K562 (cell line): Measurements from ENCODE around the gene MB21D2. TPM values are rescaled to one million over a fixed set of nuclear protein-coding genes. Genes with fewer than 3 reads are reported as not detected.
A peak's percentile ranks its signal among the peaks of the same experiment; 100 is the strongest.

Source experiments
- ATAC-seq: fragments of 200-7000 bp; cut with Tn5 transposase; 3 replicates; pipeline ENCODE4 v1.9.1; 2020; ENCODE audit warnings: moderate library complexity
- BruUV-seq: library from RNA; stranded (reverse); fragments of 400-500 nt; replicated peaks from 2 replicates; lab custom pipeline; 2021; lab: Mats Ljungman, UMichigan
- CTCF ChIA-PET: fragments of 300-600 bp; formaldehyde crosslinking; extraction: SDS; loops from one replicate; lab custom pipeline; 2021; ENCODE audit warnings: low intra/inter-chr PET ratio; lab: Yijun Ruan, JAX
- POLR2A ChIA-PET: fragments of 300-600, 350-650 bp; sonication (Branson Sonifier 250); formaldehyde crosslinking; extraction: SDS; loops from one replicate; lab custom pipeline; 2021; ENCODE audit warnings: antibody characterized with exemption, inconsistent platforms; lab: Yijun Ruan, JAX
- DNase-seq, 4 experiments: peaks; one replicate each; pipeline versions ENCODE4 v3.0.0 to v3.0.0-alpha.2; 2011 to 2018; ENCODE audit warnings: low spot score in 3 of 4, mixed read lengths in 3 of 4; ENCODE audit errors: extremely low read depth in 1 of 4
- FAIRE-seq: peaks from 2 replicates; lab custom pipeline; 2011; peaks lifted over from hg19 to GRCh38; lab: Jason Lieb, UNC
- H2AFZ ChIP-seq: 2 replicates; pipeline ENCODE4 v1.6.0; 2011; ENCODE audit warnings: low read depth, low read length, control low read depth, inconsistent platforms
- H3K27ac ChIP-seq: fragments of 200-600 bp; 3 replicates; pipeline ENCODE4 v1.8.0; 2011; ENCODE audit warnings: low read depth, mild to moderate bottlenecking, control low read depth, inconsistent platforms, low read length, moderate library complexity, mixed read lengths; ENCODE audit errors: extremely low read depth
- H3K27me3 ChIP-seq, 2 experiments: fragments of 300-600 bp in 1 of 2; 2 replicates in 1 of 2; 3 replicates in 1 of 2; pipeline versions ENCODE4 v1.6.0 to v1.8.0; 2011; ENCODE audit warnings: inconsistent platforms in 2 of 2, low read length in 2 of 2, mild to moderate bottlenecking in 1 of 2, mixed read lengths in 1 of 2, moderate library complexity in 1 of 2; ENCODE audit not compliant: control insufficient read depth in 2 of 2, insufficient read depth in 2 of 2
- H3K36me3 ChIP-seq: fragments of 300-600 bp; 3 replicates; pipeline ENCODE4 v1.8.0; 2011; ENCODE audit warnings: mild to moderate bottlenecking, low read length, inconsistent platforms; ENCODE audit not compliant: control insufficient read depth, insufficient read depth
- H3K4me1 ChIP-seq, 2 experiments: fragments of 200-600 bp in 1 of 2; replicated peaks in 1 of 2; 2 replicates in 1 of 2; 3 replicates in 1 of 2; pipeline versions ENCODE4 v1.5.1 to v1.8.0; 2011; ENCODE audit warnings: inconsistent platforms in 2 of 2, low read length in 2 of 2, mild to moderate bottlenecking in 1 of 2, mixed read lengths in 1 of 2, moderate library complexity in 1 of 2; ENCODE audit not compliant: control insufficient read depth in 2 of 2, insufficient read depth in 2 of 2
- H3K4me2 ChIP-seq: 2 replicates; pipeline ENCODE4 v1.6.1; 2011; ENCODE audit warnings: low read length, control low read depth, inconsistent platforms, mixed read lengths; ENCODE audit not compliant: insufficient read depth
- H3K4me3 ChIP-seq: fragments of 200-600 bp; sonication (generic), shearing (Covaris generic); 2 replicates; pipeline ENCODE4 v1.5.1; 2016; ENCODE audit warnings: control low read depth, inconsistent platforms
- H3K79me2 ChIP-seq: fragments of 200-600 bp; 3 replicates; pipeline ENCODE4 v1.8.0; 2011; ENCODE audit warnings: low read length, inconsistent platforms; ENCODE audit not compliant: control insufficient read depth, insufficient read depth
- H3K9ac ChIP-seq, 2 experiments: 2 replicates each; pipeline versions ENCODE4 v1.6.0 to v1.6.1; 2011; ENCODE audit warnings: low read depth in 2 of 2, low read length in 2 of 2, control low read depth in 1 of 2, inconsistent platforms in 1 of 2, mild to moderate bottlenecking in 1 of 2, mixed read lengths in 1 of 2; ENCODE audit not compliant: insufficient read depth in 1 of 2
- H3K9me1 ChIP-seq: one replicate; pipeline ENCODE4 v1.6.0; 2011; ENCODE audit warnings: inconsistent platforms, mild to moderate bottlenecking, low read length, moderate library complexity; ENCODE audit not compliant: control insufficient read depth, insufficient read depth
- H3K9me3 ChIP-seq: replicated peaks from 2 replicates; pipeline ENCODE4 v1.5.1; 2011; ENCODE audit warnings: low read depth, low read length, inconsistent platforms; ENCODE audit not compliant: control insufficient read depth, insufficient read depth
- H4K20me1 ChIP-seq: replicated peaks from 2 replicates; pipeline ENCODE4 v1.6.1; 2011; ENCODE audit warnings: low read length, inconsistent platforms, mixed read lengths; ENCODE audit not compliant: control insufficient read depth, insufficient read depth
- CGGBP1 ChIP-seq: fragments of 250-450 bp; sonication (Bioruptor Pico); IDR thresholded peaks from 2 replicates; pipeline ENCODE4 v1.9.0; 2021; ENCODE audit warnings: mild to moderate bottlenecking
- CTBP1 ChIP-seq: fragments of 450-650 bp; IDR thresholded peaks from 2 replicates; pipeline ENCODE4 v1.6.1; 2016; ENCODE audit warnings: borderline replicate concordance
- FOXP1 ChIP-seq: sonication (generic); formaldehyde crosslinking; IDR thresholded peaks from 2 replicates; pipeline ENCODE4 v1.8.0; 2022; ENCODE audit warnings: mild to moderate bottlenecking, missing genetic modification reagents
- HDAC6 ChIP-seq: IDR thresholded peaks from 2 replicates; pipeline ENCODE4 v1.6.1; 2012; ENCODE audit warnings: low read depth, mild to moderate bottlenecking, control low read depth, inconsistent platforms, low read length, moderate library complexity
- KLF10 ChIP-seq: fragments of 250-450 bp; sonication (Bioruptor Pico); IDR thresholded peaks from 2 replicates; pipeline ENCODE4 v1.6.1; 2021; ENCODE audit warnings: matching md5 sums
- MTA2 ChIP-seq: fragments of 450-650 bp; IDR thresholded peaks from 2 replicates; pipeline ENCODE4 v1.6.1; 2016; ENCODE audit warnings: low read depth
- MTF1 ChIP-seq: fragments of 250-450 bp; sonication (Bioruptor Pico); IDR thresholded peaks from 2 replicates; pipeline ENCODE4 v1.9.0; 2021; ENCODE audit warnings: moderate library complexity, mild to moderate bottlenecking, inconsistent platforms, borderline replicate concordance
- NR3C1 ChIP-seq: sonication (generic); formaldehyde crosslinking; IDR thresholded peaks from 2 replicates; pipeline ENCODE4 v1.8.1; 2022; ENCODE audit warnings: missing genetic modification reagents
- POLR2AphosphoS2 ChIP-seq: IDR thresholded peaks from 2 replicates; pipeline ENCODE4 v1.6.1; 2012; ENCODE audit warnings: low read length, improper control_type of control experiment
- POLR3A ChIP-seq: IDR thresholded peaks from 2 replicates; pipeline ENCODE4 v1.6.1; 2011; ENCODE audit warnings: borderline replicate concordance, mild to moderate bottlenecking, moderate library complexity; ENCODE audit not compliant: insufficient read length, insufficient read depth; ENCODE audit errors: extremely low read depth
- PURB ChIP-seq: sonication (generic); formaldehyde crosslinking; IDR thresholded peaks from 2 replicates; pipeline ENCODE4 v1.9.0; 2021; ENCODE audit warnings: low read depth, mild to moderate bottlenecking, missing genetic modification reagents
- RB1 ChIP-seq: fragments of 450-650 bp; IDR thresholded peaks from 2 replicates; pipeline ENCODE4 v1.6.1; 2017; ENCODE audit warnings: low read depth, mild to moderate bottlenecking
- SAFB2 ChIP-seq: fragments of 200-400 bp; formaldehyde crosslinking; IDR thresholded peaks from 2 replicates; pipeline ENCODE4 v1.6.1; 2018; ENCODE audit warnings: borderline replicate concordance, low read length, low read depth, moderate library complexity; ENCODE audit not compliant: severe bottlenecking
- TRIM28 ChIP-seq: fragments of 450-650 bp; IDR thresholded peaks from 2 replicates; pipeline ENCODE4 v1.6.1; 2017
- VEZF1 ChIP-seq: fragments of 200-800 bp; sonication (Bioruptor generic); IDR thresholded peaks from 2 replicates; pipeline ENCODE4 v1.6.1; 2017; ENCODE audit warnings: missing genetic modification characterization, missing compliant biosample characterization
- ZNF274 ChIP-seq: IDR thresholded peaks from 2 replicates; pipeline ENCODE4 v1.6.1; 2011; ENCODE audit warnings: low read depth, mild to moderate bottlenecking, low read length, moderate library complexity, borderline replicate concordance
- ZNF551 ChIP-seq: fragments of 250-450 bp; sonication (Bioruptor Pico); IDR thresholded peaks from 2 replicates; pipeline ENCODE4 v1.5.0; 2021; ENCODE audit warnings: mild to moderate bottlenecking, moderate library complexity
- WGBS: fragments of 100-300 bp; shearing (Covaris generic); methylation state at CpG from one replicate; pipeline ENCODE4 v1.1.6; 2016; ENCODE audit warnings: low coverage, mixed read lengths; ENCODE audit not compliant: insufficient coverage; ENCODE audit errors: missing lambda C conversion rate; 5-methylcytosine and 5-hydroxymethylcytosine counted together
- in situ Hi-C: fragments of 300-500 bp; cut with MboI; formaldehyde crosslinking; loops from 4 replicates; pipeline ENCODE4 v1.15.0; 2018; ENCODE audit warnings: inconsistent platforms, mixed read lengths
- intact Hi-C: fragments of 100-400 bp; cut with micrococcal nuclease; formaldehyde crosslinking; loops from 2 replicates; pipeline ENCODE4 v1.14.2; 2022
- polyA plus RNA-seq, 8 experiments: library from polyadenylated mRNA; depleted of rRNA in 4 of 8; stranded (reverse) in 5 of 8; unstranded in 3 of 8; fragments of >200 nt; fragmentation: Nextera tagmentation in 2 of 8; fragmentation: Illumina TruSeq in 1 of 8; extraction: Ambion mirVana in 2 of 8; extraction: Trizol in 1 of 8; gene quantifications; 2 replicates each; pipeline versions ENCODE4 v1.2.1 to v1.2.3, GENCODE V29; 2011 to 2014; ENCODE audit warnings: inconsistent platforms in 1 of 8, missing spikeins in 1 of 8
- total RNA-seq, 7 experiments: library from RNA; depleted of rRNA in 6 of 7; stranded (reverse); fragments of >200 nt in 6 of 7; fragmentation: Illumina TruSeq in 2 of 7; extraction: Trizol in 2 of 7; gene quantifications; 2 replicates each; pipeline versions ENCODE4 v1.2.1 to v1.2.3, GENCODE V29; 2011 to 2021; ENCODE audit warnings: low replicate concordance in 1 of 7
- TF ChIP-seq, protein P1 (sequence below): fragments of 450-650 bp; formaldehyde crosslinking; IDR thresholded peaks from 2 replicates; pipeline ENCODE4 v1.4.0; 2020; ENCODE audit warnings: mild to moderate bottlenecking

MB21D2 gene
- total and polyA plus RNA-seq, 9 of the 15 experiments (the other 6 are each of a cell fraction or from before 2014, with no cell fraction given) = 0.01 TPM; not detected in 8

DNA sequence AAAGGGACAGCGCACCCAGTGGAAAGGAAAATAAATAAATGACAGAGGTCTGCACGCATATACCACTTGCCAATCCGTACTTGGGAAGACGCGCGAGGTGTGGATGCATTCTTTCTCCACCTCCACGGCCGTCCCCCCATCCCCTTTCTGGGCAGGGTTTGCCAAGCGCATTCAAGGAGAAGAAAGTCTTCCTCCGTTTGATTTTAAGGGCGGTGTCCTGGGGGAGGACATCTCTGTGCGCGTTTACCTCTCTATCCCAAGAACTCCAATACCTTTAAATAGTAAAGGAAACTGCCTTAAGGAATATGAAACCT lies 576 bp upstream of the MB21D2 start:
- POLR2A ChIA-PET = no interaction called here
- H3K79me2 ChIP-seq = no peaks in the 10 kb centered on the region
- peaks cover 14 to 29% of the 10 kb centered on the region in 2 experiments; a peak in 4 of 5 replicates for H3K27me3 ChIP-seq
- no TSS peak for BruUV-seq
- no peak for TF ChIP-seq MTF1 (CRISPR knock-in tag)
- no peak for TF ChIP-seq CTBP1
- TF ChIP-seq CGGBP1 = no peak
- no peak for TF ChIP-seq FOXP1
- TF ChIP-seq NR3C1 (CRISPR knock-in tag) = no peak
- no peak for TF ChIP-seq VEZF1 (CRISPR knock-in tag)
- TF ChIP-seq SAFB2 = no peak
- TF ChIP-seq ZNF274 = no peak
- TF ChIP-seq MTA2 = no peak
- no peak for TF ChIP-seq POLR2AphosphoS2
- no peak for TF ChIP-seq TRIM28
- TF ChIP-seq, protein P1, sequence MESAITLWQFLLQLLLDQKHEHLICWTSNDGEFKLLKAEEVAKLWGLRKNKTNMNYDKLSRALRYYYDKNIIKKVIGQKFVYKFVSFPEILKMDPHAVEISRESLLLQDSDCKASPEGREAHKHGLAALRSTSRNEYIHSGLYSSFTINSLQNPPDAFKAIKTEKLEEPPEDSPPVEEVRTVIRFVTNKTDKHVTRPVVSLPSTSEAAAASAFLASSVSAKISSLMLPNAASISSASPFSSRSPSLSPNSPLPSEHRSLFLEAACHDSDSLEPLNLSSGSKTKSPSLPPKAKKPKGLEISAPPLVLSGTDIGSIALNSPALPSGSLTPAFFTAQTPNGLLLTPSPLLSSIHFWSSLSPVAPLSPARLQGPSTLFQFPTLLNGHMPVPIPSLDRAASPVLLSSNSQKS (CRISPR knock-in tag) = no peak
- no peak for TF ChIP-seq PURB (CRISPR knock-in tag)
- no peak for TF ChIP-seq KLF10
- TF ChIP-seq HDAC6 = no peak
- no peak for TF ChIP-seq ZNF551
- TF ChIP-seq POLR3A = no peak
- TF ChIP-seq RB1 = no peak
- H4K20me1 ChIP-seq = no peaks in the 10 kb centered on the region
- H2AFZ ChIP-seq = no peak overlapping the region
- peaks cover 0 to 3% of the 10 kb centered on the region in 2 experiments; a peak in 2 of 5 replicates for H3K4me1 ChIP-seq
- H3K4me3 ChIP-seq = no peak overlapping the region
- H3K9ac ChIP-seq = no peak overlapping the region
- in situ Hi-C loops = no loop called here
- intact Hi-C loops = no loop called here
- H3K9me3 ChIP-seq = no peaks in the 10 kb centered on the region
- H3K4me2 ChIP-seq = no peak overlapping the region
- H3K36me3 ChIP-seq = no peaks in the 10 kb centered on the region
- DNase-seq (peak in 1 of 4 experiments; percentile 6), ATAC-seq (peak; percentile 54; the same call in 2 of the 3 replicates), FAIRE-seq (no peak)
- no peak overlapping the region for H3K27ac ChIP-seq
- H3K9me1 ChIP-seq = no peaks in the 10 kb centered on the region
- WGBS = 1% methylated on average over 13 of the region's 13 CpGs
- CTCF ChIA-PET = no interaction called here
